Activated CD8-positive, alpha-beta T cell treated with anti-CD3 and anti-CD28 coated beads, Interleukin-2, amount 10 ng/mL, durations not matched to agents 7 days and 5 days (primary cell): ENCODE results near the gene MTHFR. TPM values are rescaled to one million over a fixed set of nuclear protein-coding genes. Genes with fewer than 3 reads are reported as not detected.

Experiments
- ATAC-seq: fragments of 150-1000 bp; cut with Tn5 transposase; one replicate; pipeline ENCODE4 v1.10.0; 2021; ENCODE audit warnings: moderate library complexity
- CTCF ChIA-PET: fragments of 350-600 bp; sonication (Branson Sonifier 250); formaldehyde crosslinking; loops from one replicate; lab custom pipeline; 2021; ENCODE audit warnings: antibody characterized with exemption; lab: Charles Lee
- POLR2A ChIA-PET: fragments of 350-600 bp; sonication (Branson Sonifier 250); formaldehyde crosslinking; loops from one replicate; lab custom pipeline; 2021; ENCODE audit warnings: antibody characterized with exemption; lab: Charles Lee
- DNase-seq: peaks from one replicate; pipeline ENCODE4 v3.0.0-alpha.2; 2020
- H3K27ac Mint-ChIP-seq: one replicate; pipeline ENCODE4 v1.8.0; 2021; ENCODE audit warnings: mild to moderate bottlenecking, mixed read lengths
- H3K27me3 Mint-ChIP-seq: one replicate; pipeline ENCODE4 v1.8.0; 2021; ENCODE audit warnings: low read depth, mixed read lengths
- H3K36me3 Mint-ChIP-seq: one replicate; pipeline ENCODE4 v1.8.0; 2021; ENCODE audit warnings: low read depth, mixed read lengths
- H3K4me1 Mint-ChIP-seq: one replicate; pipeline ENCODE4 v1.8.0; 2021; ENCODE audit warnings: low read depth, mixed read lengths
- H3K4me3 Mint-ChIP-seq: one replicate; pipeline ENCODE4 v1.8.0; 2021; ENCODE audit warnings: mild to moderate bottlenecking, mixed read lengths
- H3K9me3 Mint-ChIP-seq: one replicate; pipeline ENCODE4 v1.8.0; 2022; ENCODE audit warnings: mixed read lengths; ENCODE audit not compliant: insufficient read depth
- total RNA-seq, 2 experiments: library from RNA; stranded (reverse); gene quantifications; one replicate each; pipeline ENCODE4 v1.2.3, GENCODE V29; 2021

MTHFR gene
- total RNA-seq, 2 experiments from 2014 or later: 32.4 to 34.6 TPM

- ChIA-PET CTCF (no interaction called here), POLR2A (interaction anchor here (2.6 kb wide), 1 partner anchor 112 kb away, joined by 9 read pairs; no protein-coding TSS in a partner anchor)
- DNase-seq (no peak), ATAC-seq (no peak)
- no peaks in the 10 kb centered on the region for H3K27me3 Mint-ChIP-seq
- no peaks in the 10 kb centered on the region for H3K9me3 Mint-ChIP-seq
- H3K36me3 Mint-ChIP-seq: peaks cover 42% of the 10 kb centered on the region
- no peak overlapping the region for H3K4me3 Mint-ChIP-seq
- H3K4me1 Mint-ChIP-seq: no peaks in the 10 kb centered on the region
- no peak overlapping the region for H3K27ac Mint-ChIP-seq
Observed at GRCh38 chr1:11796036-11796828, 9.5 kb downstream of the MTHFR start.

- peaks cover 35% of the 10 kb centered on the region for H3K36me3 Mint-ChIP-seq
- POLR2A ChIA-PET: interaction anchor here (1.1 kb wide), 1 partner anchor 112 kb away, joined by 3 read pairs; no protein-coding TSS in a partner anchor
- no peak overlapping the region for H3K4me3 Mint-ChIP-seq
- H3K27me3 Mint-ChIP-seq: no peaks in the 10 kb centered on the region
- no peaks in the 10 kb centered on the region for H3K9me3 Mint-ChIP-seq
- H3K27ac Mint-ChIP-seq: no peak overlapping the region
- CTCF ChIA-PET: no interaction called here
- H3K4me1 Mint-ChIP-seq: no peaks in the 10 kb centered on the region
- ATAC-seq (no peak), DNase-seq (no peak)
Observed at GRCh38 chr1:11795238-11795890, 10.4 kb downstream of the MTHFR start.

- Mint-ChIP-seq H3K4me3 (no peak overlapping the region), H3K4me1 (no peaks in the 10 kb centered on the region), H3K9me3 (no peaks in the 10 kb centered on the region), H3K27ac (no peak overlapping the region), H3K36me3 (peaks cover 31% of the 10 kb centered on the region), H3K27me3 (no peaks in the 10 kb centered on the region)
- ATAC-seq (no peak), DNase-seq (no peak)
- ChIA-PET CTCF (no interaction called here), POLR2A (interaction anchor here (1.1 to 1.8 kb wide), 2 partner anchors 113 kb away, joined by 3 to 5 read pairs; no protein-coding TSS in a partner anchor)
Observed at GRCh38 chr1:11794446-11795237, 11.1 kb downstream of the MTHFR start.

DNA sequence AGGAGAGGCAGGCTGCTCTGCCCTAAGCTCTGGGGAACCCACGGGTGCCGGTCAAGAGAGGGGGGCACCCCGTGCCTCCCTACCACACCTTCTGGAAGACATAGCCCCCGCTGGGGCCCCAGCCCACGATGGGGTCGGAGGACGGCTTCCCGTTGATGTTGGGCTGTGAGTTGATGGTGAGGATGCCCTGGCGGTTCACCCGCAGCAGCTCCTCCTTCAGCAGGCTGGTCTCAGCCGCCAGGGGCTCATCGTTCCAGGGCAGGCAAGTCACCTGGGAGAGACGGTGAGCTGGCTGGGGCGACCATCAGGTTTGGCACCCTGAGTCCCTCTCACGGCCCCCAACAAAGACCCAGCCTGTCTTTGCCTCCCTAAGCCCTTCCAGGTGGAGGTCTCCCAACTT lies 11.9 kb downstream of the MTHFR start:
- Mint-ChIP-seq H3K9me3 (no peaks in the 10 kb centered on the region), H3K27me3 (no peaks in the 10 kb centered on the region), H3K4me1 (no peaks in the 10 kb centered on the region), H3K36me3 (peaks cover 30% of the 10 kb centered on the region), H3K4me3 (no peak overlapping the region), H3K27ac (no peak overlapping the region)
- ATAC-seq (no peak), DNase-seq (no peak)
- ChIA-PET POLR2A (interaction anchor here (1.8 kb wide), 1 partner anchor 114 kb away, joined by 5 read pairs; no protein-coding TSS in a partner anchor), CTCF (no interaction called here)

GRCh38 chr1:11792106-11792505 lies 13.7 kb downstream of the MTHFR start:
- Mint-ChIP-seq H3K36me3 (peaks cover 30% of the 10 kb centered on the region), H3K4me1 (no peaks in the 10 kb centered on the region), H3K4me3 (no peak overlapping the region), H3K27me3 (no peaks in the 10 kb centered on the region), H3K27ac (no peak overlapping the region), H3K9me3 (no peaks in the 10 kb centered on the region)
- POLR2A ChIA-PET: no interaction called here
- ATAC-seq (no peak), DNase-seq (no peak)
- CTCF ChIA-PET: no interaction called here

DNA sequence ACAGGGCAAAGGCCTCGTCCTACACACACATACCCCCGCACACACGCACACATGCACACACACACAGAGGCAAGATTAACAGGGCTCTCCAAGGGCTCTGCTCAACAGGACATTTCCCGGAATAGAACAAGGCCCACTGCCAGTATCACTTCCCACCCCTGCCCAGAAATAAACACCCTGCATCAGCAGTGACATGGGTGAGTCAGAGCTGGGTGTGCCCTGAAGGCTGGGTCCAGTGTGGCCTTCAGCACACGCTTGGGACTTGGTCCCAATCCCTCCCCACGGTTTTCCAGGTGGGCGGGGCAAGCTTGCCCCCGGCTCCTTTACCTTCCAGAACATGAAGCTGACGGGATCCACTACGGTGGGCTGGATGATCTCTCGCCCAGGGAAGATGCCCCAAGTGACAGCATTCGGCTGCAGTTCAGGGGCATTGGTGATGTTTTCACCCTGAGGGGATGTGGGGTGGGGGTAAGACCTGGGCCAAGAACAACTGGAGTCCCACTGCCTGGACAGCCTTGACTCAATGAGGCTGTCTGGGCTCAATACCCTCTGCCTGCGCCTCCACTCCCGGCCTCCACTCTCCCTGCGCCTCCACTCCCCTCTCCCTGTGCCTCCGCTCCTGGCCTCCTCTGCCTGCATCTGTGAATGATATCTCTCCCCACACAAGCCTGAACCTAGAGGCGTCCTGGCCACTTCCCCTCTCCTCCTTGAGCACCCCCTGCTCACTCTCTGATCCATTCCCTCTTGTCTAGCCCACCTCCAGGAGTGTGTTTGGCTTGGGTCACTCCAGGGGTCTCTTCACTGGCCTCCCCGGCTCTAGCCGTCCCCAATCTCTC lies 14.7 kb downstream of the MTHFR start:
- DNase-seq: no peak
- H3K36me3 Mint-ChIP-seq: peaks cover 29% of the 10 kb centered on the region
- H3K4me1 Mint-ChIP-seq: no peaks in the 10 kb centered on the region
- H3K27me3 Mint-ChIP-seq: no peaks in the 10 kb centered on the region
- ATAC-seq: no peak
- POLR2A ChIA-PET: no interaction called here
- CTCF ChIA-PET: no interaction called here
- H3K4me3 Mint-ChIP-seq: no peak overlapping the region
- H3K27ac Mint-ChIP-seq: no peak overlapping the region
- H3K9me3 Mint-ChIP-seq: no peaks in the 10 kb centered on the region

- H3K36me3 Mint-ChIP-seq: peaks cover 21% of the 10 kb centered on the region
- H3K27ac Mint-ChIP-seq: no peak overlapping the region
- H3K4me1 Mint-ChIP-seq: peaks cover 2% of the 10 kb centered on the region
- no peaks in the 10 kb centered on the region for H3K27me3 Mint-ChIP-seq
- CTCF ChIA-PET: no interaction called here
- H3K4me3 Mint-ChIP-seq: no peak overlapping the region
- no peaks in the 10 kb centered on the region for H3K9me3 Mint-ChIP-seq
- ATAC-seq: no peak
- POLR2A ChIA-PET: interaction anchor here (1.8 kb wide), 1 partner anchor 118 kb away, joined by 6 read pairs; no protein-coding TSS in a partner anchor
- DNase-seq: no peak
Observed at GRCh38 chr1:11790101-11790879, 15.5 kb downstream of the MTHFR start.

- POLR2A ChIA-PET: interaction anchor here (1.8 kb wide), 1 partner anchor 119 kb away, joined by 6 read pairs; no protein-coding TSS in a partner anchor
- no peaks in the 10 kb centered on the region for H3K27me3 Mint-ChIP-seq
- no peak overlapping the region for H3K4me3 Mint-ChIP-seq
- H3K27ac Mint-ChIP-seq: peak overlapping the region; percentile 20
- no peaks in the 10 kb centered on the region for H3K9me3 Mint-ChIP-seq
- H3K4me1 Mint-ChIP-seq: peaks cover 8% of the 10 kb centered on the region
- no peak for DNase-seq
- no peak for ATAC-seq
- CTCF ChIA-PET: interaction anchor here (1.0 kb wide), 1 partner anchor 70 kb away, joined by 3 read pairs; no protein-coding TSS in a partner anchor
- H3K36me3 Mint-ChIP-seq: peaks cover 14% of the 10 kb centered on the region
Observed at GRCh38 chr1:11789126-11790067, 16.4 kb downstream of the MTHFR start.

- Mint-ChIP-seq H3K27me3 (no peaks in the 10 kb centered on the region), H3K9me3 (no peaks in the 10 kb centered on the region), H3K4me1 (peaks cover 8% of the 10 kb centered on the region)
Observed at GRCh38 chr1:11788549-11789053, 17.2 kb downstream of the MTHFR start.

More at GRCh38 chr1:11788549-11789053, 17.2 kb downstream of the MTHFR start:
- peaks cover 12% of the 10 kb centered on the region for H3K36me3 Mint-ChIP-seq
- DNase-seq (no peak), ATAC-seq (no peak)
- no peak overlapping the region for H3K27ac Mint-ChIP-seq
- CTCF ChIA-PET: interaction anchor here (1.0 kb wide), 1 partner anchor 70 kb away, joined by 3 read pairs; no protein-coding TSS in a partner anchor
- POLR2A ChIA-PET: interaction anchor here (0.8 to 1.8 kb wide), 2 partner anchors 119 to 120 kb away, joined by 3 to 6 read pairs; no protein-coding TSS in a partner anchor
- no peak overlapping the region for H3K4me3 Mint-ChIP-seq
